ENCODE data around the gene LIAS.

DNA sequence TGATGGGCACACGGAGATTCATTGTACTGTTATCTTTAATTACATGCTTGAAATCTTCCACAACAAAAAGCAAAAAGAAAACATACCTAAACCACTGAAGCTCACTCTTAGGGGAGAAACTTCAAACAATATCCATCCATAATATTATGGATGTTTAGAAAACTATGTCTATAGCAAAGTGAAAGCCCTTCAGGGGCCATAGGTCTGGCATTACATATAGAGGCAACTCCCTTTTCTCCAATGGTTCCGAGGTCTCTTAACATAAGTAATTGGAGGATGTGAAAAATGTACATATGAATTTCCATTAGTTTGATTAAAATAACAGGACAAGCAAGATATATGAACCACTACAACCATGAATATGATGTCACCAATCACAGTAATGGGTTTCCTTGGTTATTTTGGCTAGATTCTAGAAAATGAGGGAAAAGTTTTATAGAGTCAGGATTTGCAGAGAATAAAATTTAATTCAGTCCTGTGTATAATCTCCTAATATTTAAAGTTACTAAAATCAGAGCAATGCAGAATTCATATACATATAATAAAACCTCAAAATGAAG lies 57.6 kb downstream of the LIAS start:
- TF ChIP-seq EZH2 (IDR thresholded peaks at IDR 0.05; ENCODE audit: insufficient read depth, poor library complexity, severe bottlenecking) (no peak), EZH2phosphoT487 (IDR thresholded peaks at IDR 0.05; ENCODE audit: insufficient read depth, low read depth) (no peak)

All from GM23248 (cell line).